SK-N-DZ (cell line): ENCODE results near the gene CCNK.

Experiments
- DNase-seq: peaks from one replicate; pipeline ENCODE4 v3.0.0-alpha.2; 2015; ENCODE audit warnings: low spot score
- small RNA-seq, 2 experiments: library from RNA; depleted of rRNA; stranded (forward); fragments of <200 nt; gene quantifications; one replicate each; pipeline ENCODE3, GENCODE V24; 2014

CCNK gene

GRCh38 chr14:99551034-99551922 lies 70.1 kb downstream of the CCNK start:
- DNase-seq, result no peak

- no peak for DNase-seq
Observed at GRCh38 chr14:99552021-99552553, 70.9 kb downstream of the CCNK start.

- DNase-seq, result no peak
Observed at GRCh38 chr14:99552572-99553216, 71.5 kb downstream of the CCNK start.

- no peak for DNase-seq
Observed at GRCh38 chr14:99554184-99554583, 73.0 kb downstream of the CCNK start.

- DNase-seq, result no peak
Observed at GRCh38 chr14:99554757-99555531, 73.7 kb downstream of the CCNK start.

- DNase-seq, result no peak
Observed at GRCh38 chr14:99556134-99556791, 75.1 kb downstream of the CCNK start.

- no peak for DNase-seq
Observed at GRCh38 chr14:99559286-99559990, 78.2 kb downstream of the CCNK start.

- no peak for DNase-seq
Observed at GRCh38 chr14:99560403-99560802, 79.2 kb downstream of the CCNK start.

GRCh38 chr14:99560922-99561683 lies 79.9 kb downstream of the CCNK start:
- no peak for DNase-seq

GRCh38 chr14:99561864-99562263 lies 80.7 kb downstream of the CCNK start:
- DNase-seq, result no peak

Small RNA genes lying within 50 kb of the gene (small RNA-seq; reads per million reads assigned to genes)
- 0 to 0.27 reads per million in 2 experiments for gene RNU6-91P
